Esophagus squamous epithelium (tissue), 4 donors: ENCODE results near the gene LGI4.

Experiments used
- POLR2A ChIP-seq, 4 donors: fragments of 450-650 bp; IDR thresholded peaks; one replicate each; pipeline ENCODE4 v1.6.1; 2017; ENCODE audit warnings: antibody characterized with exemption in 4 of 4, mild to moderate bottlenecking in 4 of 4, moderate library complexity in 3 of 4
- TF ChIP-seq, protein P1 (sequence below), 6 experiments: fragments of 450-650 bp in 4 of 6; fragments of 200-600 bp in 2 of 6; sonication (generic) in 2 of 6; IDR thresholded peaks; one replicate each; pipeline ENCODE4 v1.5.1; 2016 to 2019; ENCODE audit warnings: antibody characterized with exemption in 6 of 6, mild to moderate bottlenecking in 4 of 6, moderate library complexity in 4 of 6

- TF ChIP-seq, protein P1, sequence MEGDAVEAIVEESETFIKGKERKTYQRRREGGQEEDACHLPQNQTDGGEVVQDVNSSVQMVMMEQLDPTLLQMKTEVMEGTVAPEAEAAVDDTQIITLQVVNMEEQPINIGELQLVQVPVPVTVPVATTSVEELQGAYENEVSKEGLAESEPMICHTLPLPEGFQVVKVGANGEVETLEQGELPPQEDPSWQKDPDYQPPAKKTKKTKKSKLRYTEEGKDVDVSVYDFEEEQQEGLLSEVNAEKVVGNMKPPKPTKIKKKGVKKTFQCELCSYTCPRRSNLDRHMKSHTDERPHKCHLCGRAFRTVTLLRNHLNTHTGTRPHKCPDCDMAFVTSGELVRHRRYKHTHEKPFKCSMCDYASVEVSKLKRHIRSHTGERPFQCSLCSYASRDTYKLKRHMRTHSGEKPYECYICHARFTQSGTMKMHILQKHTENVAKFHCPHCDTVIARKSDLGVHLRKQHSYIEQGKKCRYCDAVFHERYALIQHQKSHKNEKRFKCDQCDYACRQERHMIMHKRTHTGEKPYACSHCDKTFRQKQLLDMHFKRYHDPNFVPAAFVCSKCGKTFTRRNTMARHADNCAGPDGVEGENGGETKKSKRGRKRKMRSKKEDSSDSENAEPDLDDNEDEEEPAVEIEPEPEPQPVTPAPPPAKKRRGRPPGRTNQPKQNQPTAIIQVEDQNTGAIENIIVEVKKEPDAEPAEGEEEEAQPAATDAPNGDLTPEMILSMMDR (IDR thresholded peaks at IDR 0.05): no peak
- TF ChIP-seq POLR2A (IDR thresholded peaks at IDR 0.05): no peak
Measured at GRCh38 chr19:35093941-35094647, 40.8 kb downstream of the LGI4 start.
